GM23338 (cell line): ENCODE data around the gene SLC36A4. TPM values are rescaled to one million over a fixed set of nuclear protein-coding genes. Genes with fewer than 3 reads are reported as not detected.

Experiments
- ATAC-seq: fragments of 200-7000 bp; cut with Tn5 transposase; 3 replicates; pipeline ENCODE4 v1.9.1; 2020
- DNase-seq: peaks from one replicate; pipeline ENCODE4 v3.0.0-alpha.2; 2015; ENCODE audit warnings: low spot score
- H2AFZ ChIP-seq: fragments of 200-600 bp; sonication (generic); 2 replicates; pipeline ENCODE4 v1.8.0; 2016; ENCODE audit warnings: antibody characterized with exemption, mild to moderate bottlenecking, moderate library complexity
- H3F3A ChIP-seq: fragments of 200-600 bp; sonication (generic); replicated peaks from 2 replicates; pipeline ENCODE4 v1.8.0; 2017; ENCODE audit warnings: antibody characterized with exemption, mixed run types, low read depth
- H3K27ac ChIP-seq: fragments of 200-600 bp; sonication (generic); 2 replicates; pipeline ENCODE4 v1.6.1; 2016; ENCODE audit warnings: low read depth
- H3K27me3 ChIP-seq: fragments of 200-600 bp; sonication (generic); 2 replicates; pipeline ENCODE4 v1.8.0; 2016; ENCODE audit warnings: mild to moderate bottlenecking, mixed run types, moderate library complexity; ENCODE audit not compliant: insufficient read depth
- H3K36me3 ChIP-seq: fragments of 200-600 bp; sonication (generic); 2 replicates; pipeline ENCODE4 v1.8.0; 2016; ENCODE audit warnings: mild to moderate bottlenecking; ENCODE audit not compliant: insufficient read depth
- H3K4me1 ChIP-seq: fragments of 200-600 bp; sonication (generic); 2 replicates; pipeline ENCODE4 v1.8.0; 2016; ENCODE audit warnings: mild to moderate bottlenecking, moderate library complexity; ENCODE audit not compliant: insufficient read depth
- H3K4me2 ChIP-seq: fragments of 200-600 bp; sonication (generic); 2 replicates; pipeline ENCODE4 v1.7.1; 2017; ENCODE audit warnings: mixed run types
- H3K4me3 ChIP-seq: fragments of 200-600 bp; sonication (generic); 2 replicates; pipeline ENCODE4 v1.6.1; 2016; ENCODE audit warnings: mixed run types
- H3K79me2 ChIP-seq: fragments of 200-600 bp; sonication (generic); replicated peaks from 2 replicates; pipeline ENCODE4 v1.8.0; 2017; ENCODE audit warnings: mild to moderate bottlenecking; ENCODE audit not compliant: insufficient read depth
- H3K9me2 ChIP-seq: fragments of 200-600 bp; sonication (generic); 2 replicates; pipeline ENCODE4 v1.8.0; 2017; ENCODE audit not compliant: insufficient read depth
- H4K20me1 ChIP-seq: fragments of 200-600 bp; sonication (generic); replicated peaks from 2 replicates; pipeline ENCODE4 v1.8.0; 2017; ENCODE audit warnings: mild to moderate bottlenecking; ENCODE audit not compliant: insufficient read depth
- H3K27ac Mint-ChIP-seq: 2 replicates; pipeline ENCODE4 v1.8.0; 2020; ENCODE audit warnings: inconsistent platforms, mild to moderate bottlenecking, moderate library complexity, mixed read lengths
- H3K27me3 Mint-ChIP-seq: 3 replicates; pipeline ENCODE4 v1.8.0; 2022; ENCODE audit warnings: low read depth, mild to moderate bottlenecking, moderate library complexity, mixed read lengths, inconsistent platforms; ENCODE audit not compliant: insufficient read depth, poor library complexity
- H3K36me3 Mint-ChIP-seq: 3 replicates; pipeline ENCODE4 v1.8.0; 2021; ENCODE audit warnings: low read depth, mild to moderate bottlenecking, inconsistent platforms, moderate library complexity, mixed read lengths
- H3K4me1 Mint-ChIP-seq: 3 replicates; pipeline ENCODE4 v1.8.0; 2020; ENCODE audit warnings: mild to moderate bottlenecking, inconsistent platforms, mixed read lengths
- H3K4me3 Mint-ChIP-seq: 3 replicates; pipeline ENCODE4 v1.8.0; 2021; ENCODE audit warnings: moderate library complexity, mild to moderate bottlenecking, inconsistent platforms, mixed read lengths
- H3K9me3 Mint-ChIP-seq: 3 replicates; pipeline ENCODE4 v1.8.0; 2020; ENCODE audit warnings: moderate library complexity, mild to moderate bottlenecking, inconsistent platforms, mixed read lengths
- CREB1 ChIP-seq: fragments of 250-450 bp; sonication (Bioruptor Pico); IDR thresholded peaks from 2 replicates; pipeline ENCODE4 v1.5.0; 2020; ENCODE audit warnings: low read depth, mild to moderate bottlenecking, moderate library complexity
- CTCF ChIP-seq, 2 experiments: fragments of 200-600 bp in 1 of 2; sonication (generic) in 1 of 2; conservative IDR thresholded peaks; 2 replicates each; pipeline versions ENCODE4 v1.5.1 to v1.6.1; 2016 to 2017; ENCODE audit warnings: antibody characterized with exemption in 2 of 2, low read depth in 2 of 2, mild to moderate bottlenecking in 2 of 2, moderate library complexity in 1 of 2
- EZH2 ChIP-seq: fragments of 200-600 bp; sonication (generic); IDR thresholded peaks from one replicate; pipeline ENCODE4 v1.8.0; 2017; ENCODE audit warnings: antibody characterized with exemption, mild to moderate bottlenecking, low read depth; ENCODE audit not compliant: unreplicated experiment
- EZH2phosphoT487 ChIP-seq: fragments of 200-600 bp; sonication (generic); IDR thresholded peaks from one replicate; pipeline ENCODE4 v1.8.1; 2018; ENCODE audit warnings: antibody characterized with exemption; ENCODE audit not compliant: unreplicated experiment
- JUNB ChIP-seq: IDR thresholded peaks from one replicate; pipeline ENCODE4 v1.6.1; 2016; ENCODE audit warnings: antibody characterized with exemption; ENCODE audit not compliant: unreplicated experiment
- NANOG ChIP-seq: IDR thresholded peaks from 2 replicates; pipeline ENCODE4 v1.6.1; 2016; ENCODE audit warnings: antibody characterized with exemption, borderline replicate concordance
- POLR2AphosphoS5 ChIP-seq: IDR thresholded peaks from 2 replicates; pipeline ENCODE4 v1.6.1; 2016; ENCODE audit warnings: antibody characterized with exemption, low read depth
- STAT1 ChIP-seq: IDR thresholded peaks from one replicate; pipeline ENCODE4 v1.6.1; 2016; ENCODE audit warnings: antibody characterized with exemption; ENCODE audit not compliant: unreplicated experiment
- ZNF114 ChIP-seq: fragments of 250-450 bp; sonication (Bioruptor Pico); IDR thresholded peaks from 2 replicates; pipeline ENCODE4 v1.5.0; 2020; ENCODE audit warnings: mild to moderate bottlenecking, moderate library complexity
- ZNF331 ChIP-seq: fragments of 250-450 bp; sonication (Bioruptor Pico); IDR thresholded peaks from 2 replicates; pipeline ENCODE4 v1.5.0; 2020; ENCODE audit warnings: low read depth, mild to moderate bottlenecking, moderate library complexity
- polyA plus RNA-seq: library from polyadenylated mRNA; unstranded; fragments of >200 nt; fragmentation: Nextera tagmentation; extraction: Ambion mirVana; gene quantifications from 2 replicates; pipeline ENCODE4 v1.2.1, GENCODE V29; 2016
- total RNA-seq: library from RNA; depleted of rRNA; stranded (reverse); fragments of >200 nt; shearing (Covaris generic); gene quantifications from 2 replicates; pipeline ENCODE4 v1.2.3, GENCODE V29; 2014
- TF ChIP-seq, protein P1 (sequence below): IDR thresholded peaks from 2 replicates; pipeline ENCODE4 v1.6.1; 2016; ENCODE audit warnings: antibody characterized with exemption
- TF ChIP-seq, protein P2 (sequence below): IDR thresholded peaks from one replicate; pipeline ENCODE4 v1.6.1; 2018; ENCODE audit warnings: antibody characterized with exemption; ENCODE audit not compliant: unreplicated experiment

SLC36A4 gene
- total and polyA plus RNA-seq, 2 experiments from 2014 or later, result 24.9 to 34.6 TPM

DNA sequence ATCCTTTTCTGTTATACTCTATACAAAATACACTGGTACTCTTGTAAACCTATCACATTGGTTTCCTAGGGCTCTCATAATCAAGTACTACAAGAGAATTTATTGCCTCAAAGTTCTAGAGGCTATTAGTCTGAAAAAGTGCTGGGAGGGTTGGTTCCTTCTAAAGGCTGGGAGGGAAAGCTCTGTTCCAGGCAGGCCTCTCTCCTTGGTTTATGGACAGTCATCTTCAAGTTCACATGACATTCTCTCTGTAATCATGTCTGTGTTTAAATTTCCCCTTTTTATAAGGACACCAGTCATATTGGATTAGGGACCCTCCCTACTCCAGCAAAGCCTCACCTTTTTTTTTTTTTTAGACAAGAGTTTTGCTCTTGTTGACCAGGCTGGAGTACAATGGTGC lies 9.1 kb downstream of the SLC36A4 start (continued):
- TF ChIP-seq, protein P1, sequence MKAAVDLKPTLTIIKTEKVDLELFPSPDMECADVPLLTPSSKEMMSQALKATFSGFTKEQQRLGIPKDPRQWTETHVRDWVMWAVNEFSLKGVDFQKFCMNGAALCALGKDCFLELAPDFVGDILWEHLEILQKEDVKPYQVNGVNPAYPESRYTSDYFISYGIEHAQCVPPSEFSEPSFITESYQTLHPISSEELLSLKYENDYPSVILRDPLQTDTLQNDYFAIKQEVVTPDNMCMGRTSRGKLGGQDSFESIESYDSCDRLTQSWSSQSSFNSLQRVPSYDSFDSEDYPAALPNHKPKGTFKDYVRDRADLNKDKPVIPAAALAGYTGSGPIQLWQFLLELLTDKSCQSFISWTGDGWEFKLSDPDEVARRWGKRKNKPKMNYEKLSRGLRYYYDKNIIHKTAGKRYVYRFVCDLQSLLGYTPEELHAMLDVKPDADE, result no peak
- TF ChIP-seq ZNF114, result no peak
- no peak for TF ChIP-seq EZH2phosphoT487
- TF ChIP-seq CREB1 (CRISPR knock-in tag), result no peak
- TF ChIP-seq, protein P2, sequence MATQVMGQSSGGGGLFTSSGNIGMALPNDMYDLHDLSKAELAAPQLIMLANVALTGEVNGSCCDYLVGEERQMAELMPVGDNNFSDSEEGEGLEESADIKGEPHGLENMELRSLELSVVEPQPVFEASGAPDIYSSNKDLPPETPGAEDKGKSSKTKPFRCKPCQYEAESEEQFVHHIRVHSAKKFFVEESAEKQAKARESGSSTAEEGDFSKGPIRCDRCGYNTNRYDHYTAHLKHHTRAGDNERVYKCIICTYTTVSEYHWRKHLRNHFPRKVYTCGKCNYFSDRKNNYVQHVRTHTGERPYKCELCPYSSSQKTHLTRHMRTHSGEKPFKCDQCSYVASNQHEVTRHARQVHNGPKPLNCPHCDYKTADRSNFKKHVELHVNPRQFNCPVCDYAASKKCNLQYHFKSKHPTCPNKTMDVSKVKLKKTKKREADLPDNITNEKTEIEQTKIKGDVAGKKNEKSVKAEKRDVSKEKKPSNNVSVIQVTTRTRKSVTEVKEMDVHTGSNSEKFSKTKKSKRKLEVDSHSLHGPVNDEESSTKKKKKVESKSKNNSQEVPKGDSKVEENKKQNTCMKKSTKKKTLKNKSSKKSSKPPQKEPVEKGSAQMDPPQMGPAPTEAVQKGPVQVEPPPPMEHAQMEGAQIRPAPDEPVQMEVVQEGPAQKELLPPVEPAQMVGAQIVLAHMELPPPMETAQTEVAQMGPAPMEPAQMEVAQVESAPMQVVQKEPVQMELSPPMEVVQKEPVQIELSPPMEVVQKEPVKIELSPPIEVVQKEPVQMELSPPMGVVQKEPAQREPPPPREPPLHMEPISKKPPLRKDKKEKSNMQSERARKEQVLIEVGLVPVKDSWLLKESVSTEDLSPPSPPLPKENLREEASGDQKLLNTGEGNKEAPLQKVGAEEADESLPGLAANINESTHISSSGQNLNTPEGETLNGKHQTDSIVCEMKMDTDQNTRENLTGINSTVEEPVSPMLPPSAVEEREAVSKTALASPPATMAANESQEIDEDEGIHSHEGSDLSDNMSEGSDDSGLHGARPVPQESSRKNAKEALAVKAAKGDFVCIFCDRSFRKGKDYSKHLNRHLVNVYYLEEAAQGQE, result no peak
- TF ChIP-seq ZNF331 (CRISPR knock-in tag), result no peak
- no peak for TF ChIP-seq STAT1
- TF ChIP-seq POLR2AphosphoS5, result no peak
- no peak for TF ChIP-seq EZH2
- no peak for TF ChIP-seq JUNB

- peaks cover 7% of the 10 kb centered on the region; the same call in 1 of the 2 replicates for H3K4me1 ChIP-seq
- no peak overlapping the region for H3K4me2 ChIP-seq
- peaks cover 42% of the 10 kb centered on the region for H3K36me3 Mint-ChIP-seq
- ATAC-seq, result no peak
- no peak overlapping the region for H3K27ac Mint-ChIP-seq
- peaks cover 60% of the 10 kb centered on the region for H3K79me2 ChIP-seq
- H4K20me1 ChIP-seq, result no peaks in the 10 kb centered on the region; the same call in 1 of the 2 replicates
- H3K9me2 ChIP-seq, result no peaks in the 10 kb centered on the region
- peaks cover 9% of the 10 kb centered on the region; the same call in 1 of the 2 replicates for H3K36me3 ChIP-seq
- H3K4me3 Mint-ChIP-seq, result no peak overlapping the region
- H3K27ac ChIP-seq, result no peak overlapping the region
- H3K4me3 ChIP-seq, result no peak overlapping the region
- H2AFZ ChIP-seq, result no peak overlapping the region
- H3K27me3 ChIP-seq, result no peaks in the 10 kb centered on the region
- no peak for DNase-seq
- H3K9me3 Mint-ChIP-seq, result peaks cover 9% of the 10 kb centered on the region
- no peaks in the 10 kb centered on the region for H3F3A ChIP-seq
- H3K27me3 Mint-ChIP-seq, result no peaks in the 10 kb centered on the region
- H3K4me1 Mint-ChIP-seq, result peaks cover 8% of the 10 kb centered on the region
- TF ChIP-seq POLR2AphosphoS5 (no peak), ZNF331 (CRISPR knock-in tag) (no peak), NANOG (no peak), EZH2phosphoT487 (no peak), CTCF (conservative IDR thresholded peaks at IDR 0.05; ENCODE audit: low read depth in 2 of 2) (no peak), STAT1 (no peak), EZH2 (no peak), JUNB (no peak), CREB1 (CRISPR knock-in tag) (no peak), ZNF114 (no peak)
- TF ChIP-seq, protein P1, result no peak
- TF ChIP-seq, protein P2, result no peak
Observed at GRCh38 chr11:93187290-93187689, 10.5 kb downstream of the SLC36A4 start.
